ENCODE results near the gene SUN2.
"Not testable (repeated sequence)": the region's sequence is repeated elsewhere in the genome, so short reads cannot be mapped to it uniquely, and the experiment has no call there.

SUN2 gene, protein sequence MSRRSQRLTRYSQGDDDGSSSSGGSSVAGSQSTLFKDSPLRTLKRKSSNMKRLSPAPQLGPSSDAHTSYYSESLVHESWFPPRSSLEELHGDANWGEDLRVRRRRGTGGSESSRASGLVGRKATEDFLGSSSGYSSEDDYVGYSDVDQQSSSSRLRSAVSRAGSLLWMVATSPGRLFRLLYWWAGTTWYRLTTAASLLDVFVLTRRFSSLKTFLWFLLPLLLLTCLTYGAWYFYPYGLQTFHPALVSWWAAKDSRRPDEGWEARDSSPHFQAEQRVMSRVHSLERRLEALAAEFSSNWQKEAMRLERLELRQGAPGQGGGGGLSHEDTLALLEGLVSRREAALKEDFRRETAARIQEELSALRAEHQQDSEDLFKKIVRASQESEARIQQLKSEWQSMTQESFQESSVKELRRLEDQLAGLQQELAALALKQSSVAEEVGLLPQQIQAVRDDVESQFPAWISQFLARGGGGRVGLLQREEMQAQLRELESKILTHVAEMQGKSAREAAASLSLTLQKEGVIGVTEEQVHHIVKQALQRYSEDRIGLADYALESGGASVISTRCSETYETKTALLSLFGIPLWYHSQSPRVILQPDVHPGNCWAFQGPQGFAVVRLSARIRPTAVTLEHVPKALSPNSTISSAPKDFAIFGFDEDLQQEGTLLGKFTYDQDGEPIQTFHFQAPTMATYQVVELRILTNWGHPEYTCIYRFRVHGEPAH

DNA sequence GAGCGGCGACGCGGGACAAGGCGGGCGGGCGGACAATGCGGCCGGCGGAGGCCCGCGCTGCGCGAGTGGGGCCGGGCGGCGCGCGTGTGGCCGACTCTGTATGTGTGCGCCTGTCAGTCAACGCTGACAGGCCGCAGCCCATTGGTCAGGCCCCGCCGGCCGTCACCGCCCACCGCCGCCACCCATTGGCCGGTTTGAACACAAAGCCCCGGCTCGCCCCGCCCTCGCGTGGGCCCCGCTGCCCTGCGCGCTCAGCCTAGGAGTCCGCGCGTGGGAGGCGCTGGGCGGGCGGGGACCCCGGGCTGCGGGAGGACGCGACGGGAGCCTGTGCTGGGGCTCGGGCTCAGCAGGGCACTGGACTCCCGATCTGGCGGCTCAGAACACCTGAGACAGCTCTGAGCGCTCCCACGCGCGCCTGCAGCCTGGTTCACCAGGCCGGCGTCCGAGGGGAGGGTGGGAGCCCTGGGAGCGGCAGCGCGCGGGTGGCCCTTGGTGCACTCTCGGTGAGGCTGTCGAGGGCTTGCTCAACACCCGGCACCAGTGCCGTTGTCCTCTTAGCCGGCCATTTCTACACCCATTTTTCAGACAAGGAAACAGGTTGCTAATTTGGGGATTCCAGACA lies at the start of gene SUN2:
TSS of gene SUN2 (minus strand) at position 88 of the 622 bp plus-strand sequence. CDS start 3,370 bp downstream, outside the sequence.
- DNase-seq (ENCODE audit: low read depth, low spot score), result peak; percentile 81
- TF ChIP-seq, protein P1, sequence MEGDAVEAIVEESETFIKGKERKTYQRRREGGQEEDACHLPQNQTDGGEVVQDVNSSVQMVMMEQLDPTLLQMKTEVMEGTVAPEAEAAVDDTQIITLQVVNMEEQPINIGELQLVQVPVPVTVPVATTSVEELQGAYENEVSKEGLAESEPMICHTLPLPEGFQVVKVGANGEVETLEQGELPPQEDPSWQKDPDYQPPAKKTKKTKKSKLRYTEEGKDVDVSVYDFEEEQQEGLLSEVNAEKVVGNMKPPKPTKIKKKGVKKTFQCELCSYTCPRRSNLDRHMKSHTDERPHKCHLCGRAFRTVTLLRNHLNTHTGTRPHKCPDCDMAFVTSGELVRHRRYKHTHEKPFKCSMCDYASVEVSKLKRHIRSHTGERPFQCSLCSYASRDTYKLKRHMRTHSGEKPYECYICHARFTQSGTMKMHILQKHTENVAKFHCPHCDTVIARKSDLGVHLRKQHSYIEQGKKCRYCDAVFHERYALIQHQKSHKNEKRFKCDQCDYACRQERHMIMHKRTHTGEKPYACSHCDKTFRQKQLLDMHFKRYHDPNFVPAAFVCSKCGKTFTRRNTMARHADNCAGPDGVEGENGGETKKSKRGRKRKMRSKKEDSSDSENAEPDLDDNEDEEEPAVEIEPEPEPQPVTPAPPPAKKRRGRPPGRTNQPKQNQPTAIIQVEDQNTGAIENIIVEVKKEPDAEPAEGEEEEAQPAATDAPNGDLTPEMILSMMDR (IDR thresholded peaks at IDR 0.05; ENCODE audit: low read depth, low read length), result no peak
- H3K4me3 ChIP-seq (ENCODE audit: low read depth, low read length), result peak within 1 kb of the TSS; percentile 63
- in situ Hi-C loops (cut with HindIII; ENCODE audit: low sequenced_read_pairs), result no loop called here

DNA sequence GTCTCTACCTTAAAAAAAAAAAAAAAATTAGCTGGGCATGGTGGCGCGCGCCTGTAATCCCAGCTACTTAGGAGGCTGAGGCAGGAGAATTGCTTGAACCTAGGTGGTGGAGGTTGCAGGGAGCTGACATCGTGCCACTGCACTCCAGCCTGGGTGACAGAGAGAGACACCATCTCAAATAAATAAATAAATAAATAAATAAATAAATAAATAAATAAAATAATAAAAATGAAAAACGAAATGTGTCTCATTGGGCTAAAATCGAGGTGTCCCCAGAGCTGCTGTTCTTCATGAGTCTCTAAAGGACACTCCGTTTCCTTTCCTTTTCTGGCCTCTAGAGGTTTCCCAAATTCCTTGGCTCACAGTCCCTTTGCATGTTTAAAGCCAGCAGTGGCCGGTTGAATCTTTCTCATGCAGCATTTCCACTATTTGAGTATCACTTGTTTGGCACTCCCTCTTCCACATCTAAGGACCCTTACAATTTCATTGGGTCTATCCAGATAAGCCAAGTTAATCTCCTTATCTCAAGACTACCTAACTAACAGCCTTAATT lies 49.3 kb upstream of the SUN2 start:
- H3K4me3 ChIP-seq (ENCODE audit: low read depth, low read length); in situ Hi-C loops (cut with HindIII; ENCODE audit: low sequenced_read_pairs); DNase-seq (ENCODE audit: low read depth, low spot score): not testable (repeated sequence)

DNA sequence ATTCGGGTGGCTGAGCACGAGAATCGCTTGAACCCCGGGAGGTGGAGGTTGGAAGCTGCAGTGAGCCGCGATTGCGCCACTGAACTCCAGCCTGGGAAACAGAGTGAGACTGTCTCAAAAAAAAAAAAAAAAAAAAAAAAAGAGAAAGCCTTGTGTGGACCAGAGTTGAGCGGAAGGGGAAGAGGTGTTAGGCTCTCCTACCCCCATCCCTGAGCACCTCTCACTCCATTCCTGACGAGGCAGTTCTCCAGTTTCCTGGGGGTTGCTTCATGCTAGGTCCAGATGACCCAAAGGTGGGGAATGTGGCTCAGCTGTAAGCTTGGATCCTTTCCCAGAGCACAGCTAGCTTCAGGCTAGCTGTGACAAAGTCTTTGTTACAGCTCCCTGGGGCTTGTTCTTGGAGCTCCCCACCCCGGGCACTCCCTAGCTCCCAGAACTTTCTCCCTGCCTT lies 46.9 kb upstream of the SUN2 start:
- in situ Hi-C loops (cut with HindIII; ENCODE audit: low sequenced_read_pairs), result no loop called here
- DNase-seq (ENCODE audit: low read depth, low spot score), result peak; percentile 86
- TF ChIP-seq, protein P1 (IDR thresholded peaks at IDR 0.05; ENCODE audit: low read depth, low read length), result no peak
- H3K4me3 ChIP-seq (ENCODE audit: low read depth, low read length), result no peak overlapping the region

DNA sequence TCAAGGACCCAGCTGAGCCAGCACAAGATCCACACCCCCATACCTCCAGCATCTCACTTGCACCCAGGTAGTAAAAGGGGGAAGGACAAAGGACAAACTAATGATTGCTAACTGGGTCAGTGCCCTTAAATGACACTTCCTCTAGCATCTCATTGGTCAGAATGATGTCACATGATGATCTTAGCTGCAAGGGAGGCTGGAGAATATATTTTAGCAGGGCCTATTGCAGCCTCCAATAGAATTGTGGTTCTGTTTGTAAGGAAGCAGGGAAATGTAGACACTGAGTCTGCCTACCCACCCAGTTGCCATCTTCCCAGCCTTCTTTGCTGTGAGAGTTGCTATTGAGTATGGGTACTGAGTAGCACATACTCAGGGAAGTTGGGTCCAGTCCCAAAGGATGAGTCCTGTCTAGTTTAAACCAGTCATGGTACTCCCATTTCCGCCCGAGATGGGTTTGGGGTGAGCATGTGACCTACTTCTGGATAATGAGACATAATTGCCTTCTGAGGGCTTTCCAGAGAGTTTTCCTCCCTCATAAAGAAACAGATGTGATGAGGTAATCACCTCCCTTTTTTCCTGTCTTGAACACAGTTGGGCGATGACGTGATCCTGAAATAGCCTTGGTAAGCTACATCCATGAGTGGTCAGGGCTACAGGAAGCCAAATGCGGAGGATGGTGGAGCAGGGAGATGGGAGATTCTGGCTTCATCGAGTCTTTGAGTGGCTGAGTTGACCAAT lies 43.6 kb upstream of the SUN2 start:
- DNase-seq (ENCODE audit: low read depth, low spot score), result no peak
- no peak overlapping the region for H3K4me3 ChIP-seq (ENCODE audit: low read depth, low read length)
- TF ChIP-seq, protein P1 (IDR thresholded peaks at IDR 0.05; ENCODE audit: low read depth, low read length), result no peak
- in situ Hi-C loops (cut with HindIII; ENCODE audit: low sequenced_read_pairs), result no loop called here

DNA sequence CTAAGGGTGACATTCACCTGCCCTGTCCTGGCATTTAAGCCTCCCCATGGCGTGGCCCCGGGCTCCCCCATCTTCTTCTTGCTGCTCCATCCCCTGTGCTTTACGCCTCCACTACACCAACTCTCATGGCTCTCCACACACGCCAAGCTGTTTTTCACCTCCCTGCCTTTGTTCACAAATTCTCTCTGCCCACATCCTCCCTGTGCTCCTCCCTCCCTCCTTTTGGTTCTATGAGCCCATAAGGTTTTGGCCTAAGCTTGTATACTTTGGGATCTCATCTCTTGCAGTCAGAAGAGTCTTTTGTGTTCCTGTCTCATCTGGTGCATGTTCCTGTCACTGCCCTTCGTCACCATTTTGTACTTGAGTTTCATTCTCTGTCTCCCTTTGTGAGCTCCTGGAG lies 42.7 kb upstream of the SUN2 start:
- in situ Hi-C loops (cut with HindIII; ENCODE audit: low sequenced_read_pairs), result no loop called here
- no peak overlapping the region for H3K4me3 ChIP-seq (ENCODE audit: low read depth, low read length)
- no peak for DNase-seq (ENCODE audit: low read depth, low spot score)
- TF ChIP-seq, protein P1 (IDR thresholded peaks at IDR 0.05; ENCODE audit: low read depth, low read length), result no peak

DNA sequence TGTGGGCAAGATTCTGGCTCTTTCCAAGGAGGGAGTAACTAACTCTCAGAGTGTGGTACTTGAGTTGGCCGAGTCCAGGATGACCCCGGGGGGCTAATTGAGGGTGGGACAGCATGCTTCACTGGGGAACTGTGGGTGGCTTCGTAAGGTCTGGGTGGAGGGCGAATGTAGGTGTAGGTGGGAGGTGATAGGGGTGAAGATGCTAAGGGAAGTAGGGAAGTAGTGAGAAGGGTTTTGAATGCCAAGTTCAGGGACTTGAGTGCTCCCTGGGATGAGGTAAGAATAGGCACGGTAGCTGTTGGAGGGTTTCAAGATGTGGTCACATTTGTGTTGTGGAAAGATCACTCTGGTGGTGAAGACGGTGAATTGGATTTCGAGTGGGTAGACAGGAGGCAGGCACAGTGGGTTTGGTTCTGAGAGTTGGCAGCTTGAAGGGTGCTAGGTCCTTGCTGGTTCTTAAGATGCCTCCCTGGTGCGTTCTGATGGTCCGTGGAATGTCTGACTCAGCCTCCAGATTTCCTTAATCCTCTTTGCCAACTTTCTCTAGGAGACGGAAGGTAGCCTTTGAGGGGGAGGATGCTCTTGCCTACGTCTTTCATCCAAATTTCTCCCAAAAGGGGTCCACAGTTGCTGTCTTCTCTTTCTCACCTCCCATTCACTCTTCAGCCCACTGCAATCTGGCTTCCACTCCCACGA lies 40.6 kb upstream of the SUN2 start:
- in situ Hi-C loops (cut with HindIII; ENCODE audit: low sequenced_read_pairs), result no loop called here
- H3K4me3 ChIP-seq (ENCODE audit: low read depth, low read length), result no peak overlapping the region
- TF ChIP-seq, protein P1 (IDR thresholded peaks at IDR 0.05; ENCODE audit: low read depth, low read length), result no peak
- no peak for DNase-seq (ENCODE audit: low read depth, low spot score)
